ENCODE results near the gene TDRD12. TPM values are rescaled to one million over a fixed set of nuclear protein-coding genes. Genes with fewer than 3 reads are reported as not detected.

Gene TDRD12
- polyA plus RNA-seq, 3 donors: 0.05 TPM; not detected in 2

DNA sequence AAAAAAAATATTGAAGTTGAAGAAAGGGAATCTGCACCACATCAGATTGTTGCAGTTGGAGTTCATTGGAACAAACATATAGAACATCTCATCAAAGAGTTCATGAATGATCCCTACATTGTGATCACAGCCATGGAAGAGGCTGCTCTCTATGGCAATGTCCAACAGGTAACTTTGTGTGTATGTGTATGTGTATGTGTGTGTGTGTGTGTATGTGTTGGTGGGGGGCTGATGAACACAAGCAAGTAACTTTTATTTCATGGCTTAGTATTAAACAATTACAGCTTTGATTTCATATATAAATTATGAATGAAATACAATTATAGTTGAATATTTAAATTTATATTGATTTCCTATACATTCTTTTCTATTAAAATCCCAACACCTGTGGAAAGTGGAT, 80.6 kb downstream of the TDRD12 start:
- TF ChIP-seq, protein P1, sequence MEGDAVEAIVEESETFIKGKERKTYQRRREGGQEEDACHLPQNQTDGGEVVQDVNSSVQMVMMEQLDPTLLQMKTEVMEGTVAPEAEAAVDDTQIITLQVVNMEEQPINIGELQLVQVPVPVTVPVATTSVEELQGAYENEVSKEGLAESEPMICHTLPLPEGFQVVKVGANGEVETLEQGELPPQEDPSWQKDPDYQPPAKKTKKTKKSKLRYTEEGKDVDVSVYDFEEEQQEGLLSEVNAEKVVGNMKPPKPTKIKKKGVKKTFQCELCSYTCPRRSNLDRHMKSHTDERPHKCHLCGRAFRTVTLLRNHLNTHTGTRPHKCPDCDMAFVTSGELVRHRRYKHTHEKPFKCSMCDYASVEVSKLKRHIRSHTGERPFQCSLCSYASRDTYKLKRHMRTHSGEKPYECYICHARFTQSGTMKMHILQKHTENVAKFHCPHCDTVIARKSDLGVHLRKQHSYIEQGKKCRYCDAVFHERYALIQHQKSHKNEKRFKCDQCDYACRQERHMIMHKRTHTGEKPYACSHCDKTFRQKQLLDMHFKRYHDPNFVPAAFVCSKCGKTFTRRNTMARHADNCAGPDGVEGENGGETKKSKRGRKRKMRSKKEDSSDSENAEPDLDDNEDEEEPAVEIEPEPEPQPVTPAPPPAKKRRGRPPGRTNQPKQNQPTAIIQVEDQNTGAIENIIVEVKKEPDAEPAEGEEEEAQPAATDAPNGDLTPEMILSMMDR (IDR thresholded peaks at IDR 0.05): no peak
- Histone ChIP-seq H4K20me1 (ENCODE audit: insufficient read depth, low read length) (no peaks in the 10 kb centered on the region), H3K9me3 (replicated peaks in 1 of 2; ENCODE audit: control insufficient read depth in 1 of 2, insufficient read depth in 1 of 2, low read length in 2 of 2) (no peaks in the 10 kb centered on the region), H3K9ac (ENCODE audit: insufficient read depth, low read length, poor library complexity, severe bottlenecking) (no peak overlapping the region), H2AFZ (ENCODE audit: insufficient read depth, low read depth, low read length, poor library complexity, severe bottlenecking) (no peak overlapping the region), H3K4me1 (ENCODE audit: control insufficient read depth in 1 of 2, insufficient read depth in 2 of 2, low read length in 2 of 2) (no peaks in the 10 kb centered on the region), H3K27ac (ENCODE audit: low read depth in 1 of 2, low read length in 2 of 2) (no peak overlapping the region), H3K4me3 (replicated peaks in 1 of 3; ENCODE audit: low read depth in 2 of 3, low read length in 3 of 3) (no peak overlapping the region), H3K4me2 (replicated peaks; ENCODE audit: extremely low read depth, low read length, poor library complexity, severe bottlenecking) (no peak overlapping the region), H3K79me2 (ENCODE audit: insufficient read depth, low read length) (no peaks in the 10 kb centered on the region), H3K27me3 (ENCODE audit: control insufficient read depth in 2 of 2, insufficient read depth in 2 of 2, low read length in 2 of 2) (no peaks in the 10 kb centered on the region), H3K36me3 (replicated peaks in 1 of 2; ENCODE audit: control insufficient read depth in 1 of 2, insufficient read depth in 2 of 2, low read length in 2 of 2) (no peaks in the 10 kb centered on the region)
- no peak overlapping the region for H3K27ac Mint-ChIP-seq
- DNase-seq: no peak
- no peaks in the 10 kb centered on the region for H3K36me3 Mint-ChIP-seq
- no peaks in the 10 kb centered on the region for H3K9me3 Mint-ChIP-seq
- peaks cover 6 to 17% (median 7%) of the 10 kb centered on the region in 3 donors for H3K27me3 Mint-ChIP-seq (ENCODE audit: low read depth in 3 of 3)
- H3K4me3 Mint-ChIP-seq: no peak overlapping the region
- intact Hi-C loops (cut with micrococcal nuclease): no loop called here
- no peaks in the 10 kb centered on the region for H3K4me1 Mint-ChIP-seq

DNA sequence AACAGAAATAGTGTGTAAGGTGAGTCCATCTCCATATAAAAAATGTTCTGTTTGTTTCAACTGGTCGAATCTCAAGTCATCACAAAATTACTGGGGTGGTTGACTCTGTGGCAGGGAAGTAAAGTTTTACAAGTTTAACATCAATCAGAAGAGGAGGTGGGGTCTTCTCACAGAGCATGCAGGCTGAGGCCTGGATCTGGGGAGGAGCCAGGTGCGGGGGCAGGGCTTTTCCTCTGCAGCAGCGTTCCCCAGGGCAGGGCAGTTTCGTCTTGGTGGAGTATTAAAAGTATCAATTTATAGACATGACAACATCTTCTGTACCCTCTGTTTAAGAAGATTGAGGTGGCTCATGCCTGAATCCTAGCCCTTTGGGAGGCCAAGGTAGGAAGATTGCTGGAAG, 81.2 kb downstream of the TDRD12 start:
- Histone ChIP-seq H4K20me1 (ENCODE audit: insufficient read depth, low read length) (no peaks in the 10 kb centered on the region), H3K4me1 (ENCODE audit: control insufficient read depth in 1 of 2, insufficient read depth in 2 of 2, low read length in 2 of 2) (no peaks in the 10 kb centered on the region), H3K4me2 (replicated peaks; ENCODE audit: extremely low read depth, low read length, poor library complexity, severe bottlenecking) (no peak overlapping the region), H3K4me3 (replicated peaks in 1 of 3; ENCODE audit: low read depth in 2 of 3, low read length in 3 of 3) (no peak overlapping the region), H3K79me2 (ENCODE audit: insufficient read depth, low read length) (no peaks in the 10 kb centered on the region), H3K36me3 (replicated peaks in 1 of 2; ENCODE audit: control insufficient read depth in 1 of 2, insufficient read depth in 2 of 2, low read length in 2 of 2) (no peaks in the 10 kb centered on the region), H3K27me3 (ENCODE audit: control insufficient read depth in 2 of 2, insufficient read depth in 2 of 2, low read length in 2 of 2) (no peaks in the 10 kb centered on the region), H3K9me3 (replicated peaks in 1 of 2; ENCODE audit: control insufficient read depth in 1 of 2, insufficient read depth in 1 of 2, low read length in 2 of 2) (no peaks in the 10 kb centered on the region), H2AFZ (ENCODE audit: insufficient read depth, low read depth, low read length, poor library complexity, severe bottlenecking) (no peak overlapping the region), H3K9ac (ENCODE audit: insufficient read depth, low read length, poor library complexity, severe bottlenecking) (no peak overlapping the region), H3K27ac (ENCODE audit: low read depth in 1 of 2, low read length in 2 of 2) (no peak overlapping the region)
- H3K27me3 Mint-ChIP-seq (ENCODE audit: low read depth in 3 of 3): peaks cover 4 to 14% (median 5%) of the 10 kb centered on the region in 3 donors
- H3K36me3 Mint-ChIP-seq: no peaks in the 10 kb centered on the region
- H3K4me1 Mint-ChIP-seq: no peaks in the 10 kb centered on the region
- H3K27ac Mint-ChIP-seq: no peak overlapping the region
- TF ChIP-seq, protein P1 (IDR thresholded peaks at IDR 0.05): no peak
- DNase-seq: no peak
- H3K9me3 Mint-ChIP-seq: no peaks in the 10 kb centered on the region
- intact Hi-C loops (cut with micrococcal nuclease): no loop called here
- H3K4me3 Mint-ChIP-seq: no peak overlapping the region
- WGBS (ENCODE audit: insufficient coverage): no CpG with 5 or more reads among the region's 4 CpGs
